B cell (primary cell): ENCODE data around the gene CASKIN2. TPM values are rescaled to one million over a fixed set of nuclear protein-coding genes. Genes with fewer than 3 reads are reported as not detected.
A peak's percentile ranks its signal among the peaks of the same experiment; 100 is the strongest.

Source experiments
- ATAC-seq: fragments of 200-7000 bp; cut with Tn5 transposase; one replicate; pipeline ENCODE4 v1.10.0; 2021; ENCODE audit warnings: low read depth, mild to moderate bottlenecking, moderate number of reproducible peaks, moderate library complexity
- CTCF ChIA-PET: fragments of 350-600 bp; sonication (Branson Sonifier 250); formaldehyde crosslinking; loops from one replicate; lab custom pipeline; 2021; ENCODE audit warnings: antibody characterized with exemption, inconsistent platforms; lab: Charles Lee
- POLR2A ChIA-PET: fragments of 350-600 bp; sonication (Branson Sonifier 250); formaldehyde crosslinking; loops from one replicate; lab custom pipeline; 2021; ENCODE audit warnings: antibody characterized with exemption; lab: Charles Lee
- DNase-seq: peaks from one replicate; pipeline ENCODE4 v3.0.0; 2013
- H2AFZ ChIP-seq: 2 replicates; pipeline ENCODE4 v1.6.1; 2012; ENCODE audit warnings: mild to moderate bottlenecking, low read depth, low read length; ENCODE audit not compliant: insufficient read depth, poor library complexity, severe bottlenecking
- H3K27ac ChIP-seq, 2 donors: 1 replicate in 1 of 2; 2 replicates in 1 of 2; pipeline ENCODE4 v1.5.1; 2012 to 2013; ENCODE audit warnings: low read length in 2 of 2, mild to moderate bottlenecking in 2 of 2, moderate library complexity in 1 of 2
- H3K27me3 ChIP-seq, 4 experiments: fragments of 200-600 bp in 1 of 4; sonication (generic) in 1 of 4; replicated peaks in 1 of 4; 1 replicate in 2 of 4; 2 replicates in 2 of 4; pipeline versions ENCODE4 v1.6.1 to v1.7.0; 2013 to 2016; ENCODE audit warnings: low read length in 3 of 4, mild to moderate bottlenecking in 2 of 4, mixed read lengths in 1 of 4, moderate library complexity in 1 of 4; ENCODE audit not compliant: insufficient read depth in 4 of 4, control insufficient read depth in 3 of 4; ENCODE audit errors: control extremely low read depth in 1 of 4
- H3K36me3 ChIP-seq, 2 experiments: replicated peaks in 1 of 2; 1 replicate in 1 of 2; 2 replicates in 1 of 2; pipeline versions ENCODE4 v1.6.1 to v1.7.1; 2013; ENCODE audit warnings: low read length in 1 of 2; ENCODE audit not compliant: insufficient read depth in 2 of 2, control insufficient read depth in 1 of 2; ENCODE audit errors: control extremely low read depth in 1 of 2, extremely low read depth in 1 of 2
- H3K4me1 ChIP-seq, 2 donors: fragments of 200-600 bp in 1 of 2; sonication (generic) in 1 of 2; 1 replicate in 1 of 2; 2 replicates in 1 of 2; pipeline versions ENCODE4 v1.5.1 to v1.6.1; 2013 to 2017; ENCODE audit warnings: low read length in 2 of 2; ENCODE audit not compliant: control insufficient read depth in 2 of 2, insufficient read depth in 2 of 2
- H3K4me2 ChIP-seq: replicated peaks from 2 replicates; pipeline ENCODE3; 2012; ENCODE audit warnings: mild to moderate bottlenecking, low read depth, low read length; ENCODE audit not compliant: poor library complexity, severe bottlenecking
- H3K4me3 ChIP-seq, 5 experiments: fragments of 200-600 bp in 1 of 5; sonication (generic) in 1 of 5; 1 replicate in 3 of 5; 2 replicates in 2 of 5; pipeline versions ENCODE4 v1.5.1 to v1.7.0; 2011 to 2016; ENCODE audit warnings: low read length in 4 of 5, mild to moderate bottlenecking in 4 of 5, low read depth in 2 of 5, control low read depth in 1 of 5, moderate library complexity in 1 of 5; ENCODE audit not compliant: insufficient read depth in 1 of 5; ENCODE audit errors: control extremely low read depth in 1 of 5, extremely low read depth in 1 of 5
- H3K79me2 ChIP-seq: fragments of 200-600 bp; sonication (generic); one replicate; pipeline ENCODE4 v1.6.0; 2016; ENCODE audit warnings: low read length; ENCODE audit not compliant: control insufficient read depth, insufficient read depth
- H3K9ac ChIP-seq: fragments of 200-600 bp; sonication (generic); 2 replicates; pipeline ENCODE4 v1.6.1; 2017; ENCODE audit warnings: mild to moderate bottlenecking, low read length, moderate library complexity
- H3K9me3 ChIP-seq, 3 donors: one replicate each; pipeline versions ENCODE4 v1.6.1 to v1.7.1; 2013; ENCODE audit warnings: low read length in 2 of 3; ENCODE audit not compliant: control insufficient read depth in 2 of 3, insufficient read depth in 1 of 3; ENCODE audit errors: control extremely low read depth in 1 of 3
- H4K20me1 ChIP-seq: 2 replicates; pipeline ENCODE4 v1.6.0; 2012; ENCODE audit warnings: mild to moderate bottlenecking, low read length; ENCODE audit not compliant: insufficient read depth, control insufficient read depth, poor library complexity, severe bottlenecking
- H3K27ac Mint-ChIP-seq: one replicate; pipeline ENCODE4 v1.8.0; 2021; ENCODE audit warnings: mixed read lengths
- H3K27me3 Mint-ChIP-seq: one replicate; pipeline ENCODE4 v1.8.0; 2021; ENCODE audit warnings: mixed read lengths
- H3K4me1 Mint-ChIP-seq: one replicate; pipeline ENCODE4 v1.8.0; 2021; ENCODE audit warnings: mixed read lengths
- H3K4me3 Mint-ChIP-seq: one replicate; pipeline ENCODE4 v1.8.0; 2021; ENCODE audit warnings: mixed read lengths
- H3K9me3 Mint-ChIP-seq: one replicate; pipeline ENCODE4 v1.8.0; 2022; ENCODE audit warnings: mixed read lengths; ENCODE audit not compliant: insufficient read depth
- EZH2 ChIP-seq: IDR thresholded peaks from 2 replicates; pipeline ENCODE4 v1.6.1; 2012; ENCODE audit warnings: borderline replicate concordance, low read depth, mild to moderate bottlenecking, moderate library complexity, low read length; ENCODE audit not compliant: insufficient read depth, poor library complexity, severe bottlenecking
- WGBS: methylation state at CpG from one replicate; pipeline ENCODE4 v1.1.5; 2013; ENCODE audit warnings: missing lambda C conversion rate; ENCODE audit not compliant: insufficient coverage; 5-methylcytosine and 5-hydroxymethylcytosine counted together
- intact Hi-C: fragments of 100-400 bp; cut with micrococcal nuclease; formaldehyde crosslinking; loops from one replicate; pipeline ENCODE4 v1.10.0; 2022
- polyA plus RNA-seq: library from polyadenylated mRNA; depleted of rRNA; stranded (reverse); fragments of >200 nt; gene quantifications from 2 replicates; pipeline ENCODE4 v1.2.3, GENCODE V29; 2012
- total RNA-seq, 2 donors: library from RNA; stranded (reverse); fragments of 120-200 nt in 1 of 2; gene quantifications; 1 replicate in 1 of 2; 2 replicates in 1 of 2; pipeline versions ENCODE4 v1.2.3 to v1.2.4, GENCODE V29; 2013 to 2022
- TF ChIP-seq, protein P1 (sequence below): fragments of 200-600 bp; IDR thresholded peaks from one replicate; pipeline ENCODE4 v1.8.0; 2022; ENCODE audit warnings: antibody characterized with exemption, mild to moderate bottlenecking

Gene CASKIN2
- total and polyA plus RNA-seq, 2 donors (not counting 1 experiment from before 2014, with no cell fraction given), result 0.37 to 1.00 TPM

DNA sequence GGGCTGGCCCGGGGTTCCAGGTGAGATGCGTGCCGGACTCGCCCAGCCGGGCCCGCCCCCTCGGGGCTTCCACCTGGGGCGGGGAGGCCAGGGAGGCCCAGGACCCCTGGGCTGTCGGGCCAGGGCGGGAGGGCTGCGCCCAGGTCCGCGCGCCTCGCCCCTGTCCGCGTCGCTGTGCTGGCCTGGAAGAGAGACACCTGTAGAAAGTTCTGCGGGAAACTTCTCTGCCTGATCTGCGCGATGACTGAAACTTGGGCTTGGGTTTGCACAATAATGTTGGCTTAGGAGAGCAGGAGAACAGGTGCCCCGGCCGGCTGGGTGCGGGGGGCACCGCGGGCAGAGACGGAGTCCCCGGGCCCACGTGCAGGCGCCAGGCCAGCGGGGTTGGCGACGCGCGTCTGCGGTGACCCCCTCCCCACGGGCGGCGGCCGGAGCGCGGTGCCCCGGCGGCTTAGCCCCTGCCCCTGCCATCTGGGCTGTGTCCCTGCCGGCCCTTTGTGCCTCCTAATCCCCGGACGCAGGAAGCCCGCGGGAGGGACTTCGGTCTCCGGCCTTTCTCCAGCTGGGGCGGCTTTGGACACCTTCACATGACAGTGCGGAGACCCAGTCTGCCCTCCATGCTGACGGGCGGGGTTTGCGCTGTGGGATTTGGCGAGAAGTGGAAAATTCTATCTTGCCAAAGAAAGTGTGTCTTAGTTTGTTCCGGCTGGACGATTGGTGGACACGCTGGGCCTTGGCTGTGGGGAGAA is 10.6 kb upstream of the CASKIN2 start:
- Histone ChIP-seq H3K9me3 (no peaks in the 10 kb centered on the region), H4K20me1 (peaks cover 7% of the 10 kb centered on the region), H3K9ac (peak overlapping the region; percentile 80), H3K79me2 (peaks cover 17% of the 10 kb centered on the region), H3K36me3 (no peaks in the 10 kb centered on the region), H3K4me3 (peak overlapping the region; percentile 35 to 80 (median 64)), H3K27ac (no peak overlapping the region), H3K27me3 (peaks cover 0 to 7% (median 0%) of the 10 kb centered on the region in 4 experiments), H3K4me2 (peak overlapping the region; percentile 98), H2AFZ (peak overlapping the region; percentile 95), H3K4me1 (peaks cover 15 to 18% of the 10 kb centered on the region in 2 donors)
- TF ChIP-seq EZH2, result no peak
- TF ChIP-seq, protein P1, sequence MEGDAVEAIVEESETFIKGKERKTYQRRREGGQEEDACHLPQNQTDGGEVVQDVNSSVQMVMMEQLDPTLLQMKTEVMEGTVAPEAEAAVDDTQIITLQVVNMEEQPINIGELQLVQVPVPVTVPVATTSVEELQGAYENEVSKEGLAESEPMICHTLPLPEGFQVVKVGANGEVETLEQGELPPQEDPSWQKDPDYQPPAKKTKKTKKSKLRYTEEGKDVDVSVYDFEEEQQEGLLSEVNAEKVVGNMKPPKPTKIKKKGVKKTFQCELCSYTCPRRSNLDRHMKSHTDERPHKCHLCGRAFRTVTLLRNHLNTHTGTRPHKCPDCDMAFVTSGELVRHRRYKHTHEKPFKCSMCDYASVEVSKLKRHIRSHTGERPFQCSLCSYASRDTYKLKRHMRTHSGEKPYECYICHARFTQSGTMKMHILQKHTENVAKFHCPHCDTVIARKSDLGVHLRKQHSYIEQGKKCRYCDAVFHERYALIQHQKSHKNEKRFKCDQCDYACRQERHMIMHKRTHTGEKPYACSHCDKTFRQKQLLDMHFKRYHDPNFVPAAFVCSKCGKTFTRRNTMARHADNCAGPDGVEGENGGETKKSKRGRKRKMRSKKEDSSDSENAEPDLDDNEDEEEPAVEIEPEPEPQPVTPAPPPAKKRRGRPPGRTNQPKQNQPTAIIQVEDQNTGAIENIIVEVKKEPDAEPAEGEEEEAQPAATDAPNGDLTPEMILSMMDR, result no peak
- POLR2A ChIA-PET, result interaction anchor here (0.5 to 1.6 kb wide), 3 partner anchors 10 to 261 kb away, joined by 3 to 22 read pairs (median 4); partner anchors contain the start of gene TSEN54
- DNase-seq (no peak), ATAC-seq (no peak)
- no peak overlapping the region for H3K27ac Mint-ChIP-seq
- no peaks in the 10 kb centered on the region for H3K9me3 Mint-ChIP-seq
- peak overlapping the region; percentile 89 for H3K4me3 Mint-ChIP-seq
- CTCF ChIA-PET, result interaction anchor here (0.7 to 2.2 kb wide), 9 partner anchors 9 to 255 kb away, joined by 3 to 24 read pairs (median 4); partner anchors contain the start of genes MIF4GD and TSEN54
- intact Hi-C loops, result loop anchor here (1.0 to 2.0 kb wide), 7 partner anchors 10 to 237 kb away; partner anchors contain the start of genes SLC25A19, TMEM94 and TSEN54
- WGBS, result 5% methylated on average over 60 of the region's 60 CpGs
- H3K4me1 Mint-ChIP-seq, result peaks cover 14% of the 10 kb centered on the region
- H3K27me3 Mint-ChIP-seq, result no peaks in the 10 kb centered on the region
